PC-9 (cell line): ENCODE results near the gene LY6G6D. TPM values are rescaled to one million over a fixed set of nuclear protein-coding genes. Genes with fewer than 3 reads are reported as not detected.

ENCODE experiments used
- BruUV-seq: library from RNA; stranded (reverse); fragments of 400-500 nt; replicated peaks from 2 replicates; lab custom pipeline; 2021; lab: Mats Ljungman, UMichigan
- CTCF ChIA-PET: fragments of 300-600 bp; sonication (Branson Sonifier 250); formaldehyde crosslinking; loops from one replicate; lab custom pipeline; 2022; ENCODE audit warnings: antibody characterized with exemption; lab: Charles Lee
- POLR2A ChIA-PET: fragments of 300-600 bp; sonication (Branson Sonifier 250); formaldehyde crosslinking; loops from one replicate; lab custom pipeline; 2022; ENCODE audit warnings: antibody characterized with exemption; ENCODE audit not compliant: unreplicated experiment; lab: Charles Lee
- DNase-seq, 2 experiments: peaks; one replicate each; pipeline versions ENCODE4 v3.0.0 to v3.0.0-alpha.2; 2015 to 2022; ENCODE audit warnings: mixed read lengths in 1 of 2
- H2AFZ ChIP-seq: fragments of 200-600 bp; sonication (generic); 2 replicates; pipeline ENCODE4 v1.8.1; 2017; ENCODE audit warnings: antibody characterized with exemption
- H3F3A ChIP-seq: fragments of 200-600 bp; sonication (generic); 2 replicates; pipeline ENCODE4 v1.8.1; 2017; ENCODE audit warnings: antibody characterized with exemption, mild to moderate bottlenecking, low read depth; ENCODE audit not compliant: insufficient read depth
- H3K27ac ChIP-seq: fragments of 200-600 bp; sonication (generic); 2 replicates; pipeline ENCODE4 v1.6.1; 2016; ENCODE audit warnings: mixed run types
- H3K27me3 ChIP-seq: fragments of 200-600 bp; sonication (generic); 2 replicates; pipeline ENCODE4 v1.6.1; 2016; ENCODE audit warnings: low read depth, mixed run types; ENCODE audit not compliant: insufficient read depth
- H3K36me3 ChIP-seq: fragments of 200-600 bp; sonication (generic); 2 replicates; pipeline ENCODE4 v1.6.1; 2016; ENCODE audit warnings: low read depth, mixed run types
- H3K4me1 ChIP-seq: fragments of 200-600 bp; sonication (generic); replicated peaks from 2 replicates; pipeline ENCODE4 v1.6.1; 2016; ENCODE audit warnings: mixed run types; ENCODE audit not compliant: insufficient read depth
- H3K4me2 ChIP-seq: fragments of 200-600 bp; sonication (generic); 2 replicates; pipeline ENCODE4 v1.6.1; 2017; ENCODE audit warnings: mixed run types
- H3K4me3 ChIP-seq: fragments of 200-600 bp; sonication (generic); 2 replicates; pipeline ENCODE4 v1.6.1; 2016; ENCODE audit warnings: mixed run types
- H3K79me2 ChIP-seq: fragments of 200-600 bp; sonication (generic); 2 replicates; pipeline ENCODE4 v1.6.1; 2017; ENCODE audit warnings: low read depth, mixed run types
- H3K9me2 ChIP-seq: fragments of 200-600 bp; sonication (generic); 2 replicates; pipeline ENCODE4 v1.8.1; 2017; ENCODE audit warnings: mild to moderate bottlenecking; ENCODE audit not compliant: insufficient read depth
- H3K9me3 ChIP-seq: fragments of 200-600 bp; sonication (generic); 2 replicates; pipeline ENCODE4 v1.8.1; 2016; ENCODE audit warnings: low read depth; ENCODE audit not compliant: insufficient read depth
- H4K20me1 ChIP-seq: fragments of 200-600 bp; sonication (generic); 2 replicates; pipeline ENCODE4 v1.8.1; 2017; ENCODE audit not compliant: insufficient read depth
- CTCF ChIP-seq: fragments of 200-600 bp; sonication (generic); conservative IDR thresholded peaks from 2 replicates; pipeline ENCODE4 v1.6.1; 2017; ENCODE audit warnings: mixed run types, antibody characterized with exemption, mild to moderate bottlenecking, moderate library complexity
- EZH2 ChIP-seq: fragments of 200-600 bp; sonication (generic); IDR thresholded peaks from 2 replicates; pipeline ENCODE4 v1.8.0; 2017; ENCODE audit warnings: antibody characterized with exemption, low read depth
- intact Hi-C: fragments of 100-400 bp; cut with micrococcal nuclease; formaldehyde crosslinking; loops from one replicate; pipeline ENCODE4 v1.10.0; 2022; ENCODE audit not compliant: unreplicated experiment
- total RNA-seq: library from RNA; stranded (reverse); gene quantifications from 2 replicates; pipeline ENCODE4 v1.2.3, GENCODE V29; 2021

LY6G6D gene
- total RNA-seq, 1 experiment from 2014 or later = not detected

DNA sequence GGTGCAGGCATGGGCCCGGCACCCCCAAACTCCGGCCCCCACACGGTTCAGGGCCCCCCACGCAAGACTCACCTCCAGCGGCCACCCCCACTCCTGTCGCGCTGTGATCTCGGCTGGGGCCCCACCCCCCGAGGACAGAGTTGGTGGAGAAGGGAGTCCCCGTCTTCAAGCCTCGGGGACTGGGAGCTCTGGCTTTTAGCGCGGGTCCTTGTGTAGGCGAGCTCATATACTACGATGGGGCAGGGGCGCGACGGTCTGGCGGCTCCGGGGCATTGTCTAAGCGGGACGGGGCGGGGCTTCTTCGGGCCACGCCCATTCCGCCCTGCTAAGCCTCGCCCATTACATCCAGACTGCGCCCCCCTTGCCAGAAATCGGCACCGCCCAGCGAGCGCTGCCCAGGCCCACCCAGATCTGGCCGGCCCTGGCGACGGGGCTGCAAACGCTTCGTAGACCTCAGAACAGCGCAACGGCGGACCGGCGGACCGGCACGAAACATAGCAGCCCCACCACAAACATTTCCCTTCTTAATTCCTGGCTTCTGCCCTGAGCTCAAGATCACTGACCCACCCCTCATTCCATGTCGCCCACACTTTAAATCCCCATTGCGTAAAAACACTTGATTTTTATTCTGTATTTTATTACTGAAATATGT is 15.0 kb downstream of the LY6G6D start:
- H4K20me1 ChIP-seq = peaks cover 29% of the 10 kb centered on the region
- BruUV-seq = no TSS peak
- H3K4me3 ChIP-seq = peak overlapping the region; percentile 81
- peaks cover 37% of the 10 kb centered on the region for H3K36me3 ChIP-seq
- ChIA-PET POLR2A (interaction anchor here (0.5 to 0.6 kb wide), 3 partner anchors 70 to 241 kb away, joined by 5 to 12 read pairs (median 11); no protein-coding TSS in a partner anchor), CTCF (interaction anchor here (1.4 kb wide), 1 partner anchor 39 kb away, joined by 10 read pairs; no protein-coding TSS in a partner anchor)
- peak overlapping the region; percentile 78 for H2AFZ ChIP-seq
- intact Hi-C loops = loop anchor here (1.0 to 10.0 kb wide), 3 partner anchors 8 to 185 kb away; partner anchors contain the start of genes ATP6V1G2, DDX39B and NFKBIL1
- no peaks in the 10 kb centered on the region for H3K27me3 ChIP-seq
- H3K79me2 ChIP-seq = peaks cover 31% of the 10 kb centered on the region
- TF ChIP-seq CTCF (no peak), EZH2 (no peak)
- peak overlapping the region; percentile 73 for H3K4me2 ChIP-seq
- peak; percentile 62 to 81 for DNase-seq
- no peaks in the 10 kb centered on the region for H3K9me3 ChIP-seq
- H3K9me2 ChIP-seq = no peaks in the 10 kb centered on the region
- no peak overlapping the region for H3K27ac ChIP-seq
- peaks cover 15% of the 10 kb centered on the region for H3K4me1 ChIP-seq
- H3F3A ChIP-seq = peaks cover 69% of the 10 kb centered on the region

DNA sequence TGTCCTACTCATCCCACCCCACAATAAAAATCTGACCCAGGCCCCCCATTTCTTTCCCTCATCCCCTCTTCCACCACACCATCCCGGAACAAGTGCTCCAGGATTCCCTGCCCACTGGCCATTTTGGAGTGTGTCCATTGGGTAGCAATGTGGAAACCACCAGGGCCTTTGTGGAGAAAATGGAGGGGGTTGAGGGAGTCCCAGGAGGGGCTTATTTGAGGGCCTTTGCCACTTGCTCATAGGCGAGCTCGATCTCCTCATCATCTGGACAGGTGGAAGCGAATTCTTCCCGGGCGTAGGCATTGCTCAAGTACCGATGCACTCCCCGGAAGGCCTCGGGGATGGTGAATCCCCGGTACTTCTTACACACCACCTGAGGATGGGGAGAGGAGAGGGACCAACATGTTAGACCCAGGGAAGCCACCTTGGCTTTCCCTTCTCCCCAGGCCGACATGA is 15.5 kb downstream of the LY6G6D start:
- no peaks in the 10 kb centered on the region for H3K9me3 ChIP-seq
- peaks cover 73% of the 10 kb centered on the region for H3F3A ChIP-seq
- no peak overlapping the region for H3K27ac ChIP-seq
- H3K4me3 ChIP-seq = no peak overlapping the region
- no peak overlapping the region for H2AFZ ChIP-seq
- DNase-seq = no peak
- intact Hi-C loops = loop anchor here (10.0 kb wide), 1 partner anchor 186 kb away; the partner anchor contains the start of genes ATP6V1G2, DDX39B and NFKBIL1
- TF ChIP-seq EZH2 (no peak), CTCF (no peak)
- H3K9me2 ChIP-seq = no peaks in the 10 kb centered on the region
- H3K79me2 ChIP-seq = peaks cover 37% of the 10 kb centered on the region
- 0 out of 2 replicates have a peak overlapping the region, but pooled peaks have one; percentile 73 for H3K4me2 ChIP-seq
- BruUV-seq = no TSS peak
- H4K20me1 ChIP-seq = peaks cover 29% of the 10 kb centered on the region
- POLR2A ChIA-PET = interaction anchor here (0.5 to 0.7 kb wide), 3 partner anchors 33 to 241 kb away, joined by 3 to 12 read pairs (median 5); no protein-coding TSS in a partner anchor
- H3K4me1 ChIP-seq = peaks cover 15% of the 10 kb centered on the region
- no peaks in the 10 kb centered on the region for H3K27me3 ChIP-seq
- CTCF ChIA-PET = no interaction called here
- H3K36me3 ChIP-seq = peaks cover 37% of the 10 kb centered on the region

DNA sequence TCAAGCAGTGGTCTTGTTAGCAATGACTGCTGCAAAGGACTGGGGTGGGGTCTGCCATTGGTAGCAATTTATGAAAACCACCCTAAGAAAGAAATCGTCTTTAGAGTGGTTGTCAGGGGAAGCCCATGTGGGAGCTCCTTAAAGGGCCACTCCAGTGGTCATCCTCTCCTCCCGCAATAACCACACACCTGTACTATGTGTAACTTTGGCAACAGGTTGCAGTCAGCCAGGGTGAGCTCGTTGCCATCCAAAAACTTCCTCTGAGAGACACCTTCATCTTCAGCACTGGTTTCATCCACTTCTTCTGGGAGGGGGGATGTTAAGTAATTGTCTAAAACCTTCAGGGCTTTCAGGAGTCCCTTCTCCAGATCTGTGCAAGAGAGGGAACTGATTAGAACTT is 16.9 kb downstream of the LY6G6D start:
- no peak overlapping the region for H2AFZ ChIP-seq
- no peaks in the 10 kb centered on the region for H3K9me3 ChIP-seq
- no peak for TF ChIP-seq EZH2
- TF ChIP-seq CTCF = no peak
- peaks cover 37% of the 10 kb centered on the region for H3K36me3 ChIP-seq
- H4K20me1 ChIP-seq = peaks cover 29% of the 10 kb centered on the region
- no peaks in the 10 kb centered on the region for H3K27me3 ChIP-seq
- peaks cover 50% of the 10 kb centered on the region for H3K79me2 ChIP-seq
- H3F3A ChIP-seq = peaks cover 64% of the 10 kb centered on the region
- CTCF ChIA-PET = no interaction called here
- H3K9me2 ChIP-seq = no peaks in the 10 kb centered on the region
- H3K4me3 ChIP-seq = no peak overlapping the region
- H3K4me1 ChIP-seq = peaks cover 21% of the 10 kb centered on the region
- no peak for DNase-seq
- H3K4me2 ChIP-seq = no peak overlapping the region
- no TSS peak for BruUV-seq
- H3K27ac ChIP-seq = no peak overlapping the region
- POLR2A ChIA-PET = interaction anchor here (0.6 kb wide), 1 partner anchor 15 kb away, joined by 3 read pairs; no protein-coding TSS in a partner anchor
- intact Hi-C loops = loop anchor here (10.0 kb wide), 1 partner anchor 187 kb away; the partner anchor contains the start of genes ATP6V1G2, DDX39B and NFKBIL1
